Astrocyte (in vitro differentiated cells and primary cell): ENCODE results near the gene NUCKS1.

Source experiments
- EZH2 ChIP-seq: IDR thresholded peaks from 2 replicates; pipeline ENCODE4 v1.6.1; 2012; ENCODE audit warnings: mild to moderate bottlenecking, low read length, inconsistent platforms; ENCODE audit not compliant: insufficient read depth
- TF ChIP-seq, protein P1 (sequence below): IDR thresholded peaks from 2 replicates; pipeline ENCODE4 v1.5.1; 2011; ENCODE audit warnings: low read depth, mild to moderate bottlenecking, inconsistent platforms, low read length, moderate library complexity; ENCODE audit not compliant: insufficient read depth

DNA sequence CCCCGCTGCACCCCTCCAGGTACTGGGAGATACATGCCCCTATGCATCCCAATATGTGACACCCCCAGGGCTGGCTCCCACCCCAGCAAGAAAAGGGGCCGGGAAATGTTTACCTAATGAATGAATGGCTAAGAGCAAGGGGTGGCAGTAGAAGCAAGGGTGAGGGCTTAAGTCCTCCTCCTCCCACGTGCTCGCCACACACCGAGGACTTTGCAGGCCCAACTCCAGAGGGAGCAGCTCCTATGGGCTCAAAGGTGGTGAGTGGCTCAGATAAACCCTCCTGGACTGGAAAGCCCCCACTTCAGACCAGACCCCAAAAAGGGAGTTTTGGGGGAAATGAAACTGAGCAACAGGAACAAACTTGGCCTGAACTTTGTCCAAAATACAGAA is 81.0 kb downstream of the NUCKS1 start:
- TF ChIP-seq, protein P1, sequence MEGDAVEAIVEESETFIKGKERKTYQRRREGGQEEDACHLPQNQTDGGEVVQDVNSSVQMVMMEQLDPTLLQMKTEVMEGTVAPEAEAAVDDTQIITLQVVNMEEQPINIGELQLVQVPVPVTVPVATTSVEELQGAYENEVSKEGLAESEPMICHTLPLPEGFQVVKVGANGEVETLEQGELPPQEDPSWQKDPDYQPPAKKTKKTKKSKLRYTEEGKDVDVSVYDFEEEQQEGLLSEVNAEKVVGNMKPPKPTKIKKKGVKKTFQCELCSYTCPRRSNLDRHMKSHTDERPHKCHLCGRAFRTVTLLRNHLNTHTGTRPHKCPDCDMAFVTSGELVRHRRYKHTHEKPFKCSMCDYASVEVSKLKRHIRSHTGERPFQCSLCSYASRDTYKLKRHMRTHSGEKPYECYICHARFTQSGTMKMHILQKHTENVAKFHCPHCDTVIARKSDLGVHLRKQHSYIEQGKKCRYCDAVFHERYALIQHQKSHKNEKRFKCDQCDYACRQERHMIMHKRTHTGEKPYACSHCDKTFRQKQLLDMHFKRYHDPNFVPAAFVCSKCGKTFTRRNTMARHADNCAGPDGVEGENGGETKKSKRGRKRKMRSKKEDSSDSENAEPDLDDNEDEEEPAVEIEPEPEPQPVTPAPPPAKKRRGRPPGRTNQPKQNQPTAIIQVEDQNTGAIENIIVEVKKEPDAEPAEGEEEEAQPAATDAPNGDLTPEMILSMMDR: no peak
- TF ChIP-seq EZH2: no peak
